HepG2 (cell line): ENCODE results near the gene VSIG10L2. TPM values are rescaled to one million over a fixed set of nuclear protein-coding genes. Genes with fewer than 3 reads are reported as not detected.

ENCODE experiments used
- ATF2 ChIP-seq: sonication (generic); formaldehyde crosslinking; IDR thresholded peaks from 2 replicates; pipeline ENCODE4 v1.4.0; 2020; ENCODE audit warnings: missing genetic modification reagents
- DNMT1 ChIP-seq: sonication (generic); formaldehyde crosslinking; IDR thresholded peaks from 2 replicates; pipeline ENCODE4 v1.5.1; 2020; ENCODE audit warnings: mild to moderate bottlenecking, missing genetic modification reagents
- HES4 ChIP-seq: sonication (generic); formaldehyde crosslinking; IDR thresholded peaks from 2 replicates; pipeline ENCODE4 v1.9.0; 2021; ENCODE audit warnings: mild to moderate bottlenecking, missing genetic modification reagents, borderline replicate concordance
- HIVEP1 ChIP-seq: sonication (generic); formaldehyde crosslinking; IDR thresholded peaks from 2 replicates; pipeline ENCODE4 v1.4.0; 2020; ENCODE audit warnings: mild to moderate bottlenecking, missing genetic modification reagents
- MAFG ChIP-seq: sonication (generic); formaldehyde crosslinking; IDR thresholded peaks from 2 replicates; pipeline ENCODE4 v1.5.1; 2020; ENCODE audit warnings: mild to moderate bottlenecking, missing genetic modification reagents
- MTA1 ChIP-seq: sonication (generic); formaldehyde crosslinking; IDR thresholded peaks from 2 replicates; pipeline ENCODE4 v1.4.0; 2020; ENCODE audit warnings: missing genetic modification reagents, mild to moderate bottlenecking, borderline replicate concordance
- PHB2 ChIP-seq: fragments of 450-650 bp; IDR thresholded peaks from 2 replicates; pipeline ENCODE4 v1.6.1; 2018; ENCODE audit not compliant: partially characterized antibody
- RBFOX2 ChIP-seq: fragments of 200-400 bp; formaldehyde crosslinking; IDR thresholded peaks from 2 replicates; pipeline ENCODE4 v1.6.1; 2017; ENCODE audit warnings: low read depth, mild to moderate bottlenecking, low read length
- REL ChIP-seq: sonication (generic); formaldehyde crosslinking; conservative IDR thresholded peaks from 2 replicates; pipeline ENCODE4 v1.8.0; 2022; ENCODE audit warnings: mild to moderate bottlenecking, missing genetic modification reagents, moderate library complexity
- TIGD3 ChIP-seq: sonication (generic); formaldehyde crosslinking; IDR thresholded peaks from 2 replicates; pipeline ENCODE4 v1.5.1; 2020; ENCODE audit warnings: mild to moderate bottlenecking, missing genetic modification reagents, borderline replicate concordance
- ZNF10 ChIP-seq: sonication (generic); formaldehyde crosslinking; IDR thresholded peaks from 2 replicates; pipeline ENCODE4 v1.4.0; 2020; ENCODE audit warnings: mild to moderate bottlenecking, low read depth, missing genetic modification reagents, borderline replicate concordance
- ZNF235 ChIP-seq: sonication (generic); formaldehyde crosslinking; IDR thresholded peaks from 2 replicates; pipeline ENCODE4 v1.8.1; 2023; ENCODE audit warnings: mild to moderate bottlenecking, missing genetic modification reagents, borderline replicate concordance
- ZNF546 ChIP-seq: sonication (generic); formaldehyde crosslinking; conservative IDR thresholded peaks from 2 replicates; pipeline ENCODE4 v1.8.1; 2023; ENCODE audit warnings: mild to moderate bottlenecking, missing genetic modification reagents
- ZNF547 ChIP-seq: sonication (generic); formaldehyde crosslinking; IDR thresholded peaks from 2 replicates; pipeline ENCODE4 v1.5.1; 2020; ENCODE audit warnings: mild to moderate bottlenecking, missing genetic modification reagents
- ZNF556 ChIP-seq: sonication (generic); formaldehyde crosslinking; IDR thresholded peaks from 2 replicates; pipeline ENCODE4 v1.4.0; 2020; ENCODE audit warnings: mild to moderate bottlenecking, missing genetic modification reagents, borderline replicate concordance
- polyA plus RNA-seq, 8 experiments: library from polyadenylated mRNA; depleted of rRNA in 3 of 8; stranded (reverse) in 7 of 8; unstranded in 1 of 8; fragments of >200 nt; fragmentation: Illumina TruSeq in 4 of 8; extraction: Trizol in 4 of 8; gene quantifications; 2 replicates each; pipeline versions ENCODE4 v1.2.1 to v1.2.3, GENCODE V29; 2011 to 2016; ENCODE audit warnings: low read depth in 4 of 8, missing spikeins in 1 of 8, mixed read lengths in 1 of 8; ENCODE audit not compliant: insufficient read depth in 1 of 8
- total RNA-seq, 5 experiments: library from RNA; depleted of rRNA; stranded (reverse); fragments of >200 nt; fragmentation: Illumina TruSeq; extraction: Trizol; gene quantifications; 2 replicates each; pipeline ENCODE4 v1.2.3, GENCODE V29; 2016; ENCODE audit warnings: low read depth in 1 of 5
- TF ChIP-seq, protein P1 (sequence below): sonication (generic); formaldehyde crosslinking; IDR thresholded peaks from 2 replicates; pipeline ENCODE4 v1.5.0; 2020; ENCODE audit warnings: mild to moderate bottlenecking, missing genetic modification reagents, borderline replicate concordance
- TF ChIP-seq, protein P2 (sequence below): sonication (generic); formaldehyde crosslinking; IDR thresholded peaks from 2 replicates; pipeline ENCODE4 v1.8.1; 2023; ENCODE audit warnings: mild to moderate bottlenecking, missing genetic modification reagents, borderline replicate concordance

The VSIG10L2 gene
- total and polyA plus RNA-seq, 2 of the 13 experiments (the other 11 are each of a cell fraction or from before 2014, with no cell fraction given), result 0.21 TPM; not detected in 1

GRCh38 chr11:125925247-125925740 is 20.6 kb upstream of the VSIG10L2 start (continued):
- TF ChIP-seq, protein P1, sequence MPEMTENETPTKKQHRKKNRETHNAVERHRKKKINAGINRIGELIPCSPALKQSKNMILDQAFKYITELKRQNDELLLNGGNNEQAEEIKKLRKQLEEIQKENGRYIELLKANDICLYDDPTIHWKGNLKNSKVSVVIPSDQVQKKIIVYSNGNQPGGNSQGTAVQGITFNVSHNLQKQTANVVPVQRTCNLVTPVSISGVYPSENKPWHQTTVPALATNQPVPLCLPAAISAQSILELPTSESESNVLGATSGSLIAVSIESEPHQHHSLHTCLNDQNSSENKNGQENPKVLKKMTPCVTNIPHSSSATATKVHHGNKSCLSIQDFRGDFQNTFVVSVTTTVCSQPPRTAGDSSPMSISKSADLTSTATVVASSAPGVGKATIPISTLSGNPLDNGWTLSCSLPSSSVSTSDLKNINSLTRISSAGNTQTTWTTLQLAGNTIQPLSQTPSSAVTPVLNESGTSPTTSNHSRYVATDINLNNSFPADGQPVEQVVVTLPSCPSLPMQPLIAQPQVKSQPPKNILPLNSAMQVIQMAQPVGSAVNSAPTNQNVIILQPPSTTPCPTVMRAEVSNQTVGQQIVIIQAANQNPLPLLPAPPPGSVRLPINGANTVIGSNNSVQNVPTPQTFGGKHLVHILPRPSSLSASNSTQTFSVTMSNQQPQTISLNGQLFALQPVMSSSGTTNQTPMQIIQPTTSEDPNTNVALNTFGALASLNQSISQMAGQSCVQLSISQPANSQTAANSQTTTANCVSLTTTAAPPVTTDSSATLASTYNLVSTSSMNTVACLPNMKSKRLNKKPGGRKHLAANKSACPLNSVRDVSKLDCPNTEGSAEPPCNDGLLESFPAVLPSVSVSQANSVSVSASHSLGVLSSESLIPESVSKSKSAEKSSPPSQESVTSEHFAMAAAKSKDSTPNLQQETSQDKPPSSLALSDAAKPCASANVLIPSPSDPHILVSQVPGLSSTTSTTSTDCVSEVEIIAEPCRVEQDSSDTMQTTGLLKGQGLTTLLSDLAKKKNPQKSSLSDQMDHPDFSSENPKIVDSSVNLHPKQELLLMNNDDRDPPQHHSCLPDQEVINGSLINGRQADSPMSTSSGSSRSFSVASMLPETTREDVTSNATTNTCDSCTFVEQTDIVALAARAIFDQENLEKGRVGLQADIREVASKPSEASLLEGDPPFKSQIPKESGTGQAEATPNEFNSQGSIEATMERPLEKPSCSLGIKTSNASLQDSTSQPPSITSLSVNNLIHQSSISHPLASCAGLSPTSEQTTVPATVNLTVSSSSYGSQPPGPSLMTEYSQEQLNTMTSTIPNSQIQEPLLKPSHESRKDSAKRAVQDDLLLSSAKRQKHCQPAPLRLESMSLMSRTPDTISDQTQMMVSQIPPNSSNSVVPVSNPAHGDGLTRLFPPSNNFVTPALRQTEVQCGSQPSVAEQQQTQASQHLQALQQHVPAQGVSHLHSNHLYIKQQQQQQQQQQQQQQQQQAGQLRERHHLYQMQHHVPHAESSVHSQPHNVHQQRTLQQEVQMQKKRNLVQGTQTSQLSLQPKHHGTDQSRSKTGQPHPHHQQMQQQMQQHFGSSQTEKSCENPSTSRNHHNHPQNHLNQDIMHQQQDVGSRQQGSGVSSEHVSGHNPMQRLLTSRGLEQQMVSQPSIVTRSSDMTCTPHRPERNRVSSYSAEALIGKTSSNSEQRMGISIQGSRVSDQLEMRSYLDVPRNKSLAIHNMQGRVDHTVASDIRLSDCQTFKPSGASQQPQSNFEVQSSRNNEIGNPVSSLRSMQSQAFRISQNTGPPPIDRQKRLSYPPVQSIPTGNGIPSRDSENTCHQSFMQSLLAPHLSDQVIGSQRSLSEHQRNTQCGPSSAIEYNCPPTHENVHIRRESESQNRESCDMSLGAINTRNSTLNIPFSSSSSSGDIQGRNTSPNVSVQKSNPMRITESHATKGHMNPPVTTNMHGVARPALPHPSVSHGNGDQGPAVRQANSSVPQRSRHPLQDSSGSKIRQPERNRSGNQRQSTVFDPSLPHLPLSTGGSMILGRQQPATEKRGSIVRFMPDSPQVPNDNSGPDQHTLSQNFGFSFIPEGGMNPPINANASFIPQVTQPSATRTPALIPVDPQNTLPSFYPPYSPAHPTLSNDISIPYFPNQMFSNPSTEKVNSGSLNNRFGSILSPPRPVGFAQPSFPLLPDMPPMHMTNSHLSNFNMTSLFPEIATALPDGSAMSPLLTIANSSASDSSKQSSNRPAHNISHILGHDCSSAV (CRISPR knock-in tag), result no peak
- TF ChIP-seq ZNF547 (CRISPR knock-in tag) (no peak), ZNF235 (CRISPR knock-in tag) (no peak), ATF2 (peak; percentile 70; the same call in 1 of the 2 replicates), MTA1 (CRISPR knock-in tag) (no peak), HES4 (CRISPR knock-in tag) (no peak), PHB2 (no peak), DNMT1 (CRISPR knock-in tag) (no peak), MAFG (CRISPR knock-in tag) (no peak), TIGD3 (CRISPR knock-in tag) (no peak; the same call in 1 of the 2 replicates), ZNF556 (CRISPR knock-in tag) (no peak), HIVEP1 (no peak), ZNF546 (0 out of 2 replicates have a peak, but pooled peaks have one; percentile 40), RBFOX2 (no peak), REL (CRISPR knock-in tag) (no peak), ZNF10 (CRISPR knock-in tag) (no peak)
- TF ChIP-seq, protein P2, sequence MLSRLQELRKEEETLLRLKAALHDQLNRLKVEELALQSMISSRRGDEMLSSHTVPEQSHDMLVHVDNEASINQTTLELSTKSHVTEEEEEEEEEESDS (CRISPR knock-in tag), result no peak
